ENCODE results near the gene SUN5. TPM values are rescaled to one million over a fixed set of nuclear protein-coding genes. Genes with fewer than 3 reads are reported as not detected.

The SUN5 gene
- total RNA-seq, 1 experiment from 2014 or later: not detected

DNA sequence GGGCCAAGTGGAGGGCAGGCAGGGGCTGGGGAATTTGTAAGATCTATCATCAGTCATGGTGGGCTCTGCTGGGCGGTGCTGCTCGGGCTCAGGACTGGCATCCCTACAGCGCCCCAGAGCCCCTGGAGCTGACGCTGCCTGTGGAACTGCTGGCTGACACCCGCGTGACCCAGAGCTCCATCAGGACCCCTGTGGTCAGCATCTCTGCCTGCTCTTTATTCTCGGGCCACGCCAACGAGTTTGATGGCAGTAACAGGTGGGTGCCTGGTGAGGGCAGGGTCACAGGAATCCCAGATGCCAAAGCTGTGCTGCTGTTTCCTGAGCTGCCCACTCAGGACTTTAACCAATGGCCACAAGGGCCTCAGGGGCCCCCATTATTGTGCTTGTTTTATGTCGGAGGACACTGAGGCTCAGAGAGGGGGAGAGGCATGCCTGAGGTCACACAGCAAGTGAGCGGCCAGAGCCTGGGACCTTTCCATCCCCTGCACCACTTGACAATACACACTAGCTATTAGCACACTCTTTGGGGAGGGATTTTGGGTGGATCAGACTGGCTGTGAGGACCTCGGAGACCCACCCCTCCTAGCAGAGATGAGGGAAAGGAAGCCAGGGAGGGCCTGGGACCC lies 9.6 kb upstream of the SUN5 start:
- no peak overlapping the region for H3K27ac Mint-ChIP-seq
- H3K36me3 Mint-ChIP-seq: no peaks in the 10 kb centered on the region
- H3K4me3 Mint-ChIP-seq: no peak overlapping the region
- DNase-seq (ENCODE audit: low spot score) (no peak), ATAC-seq (no peak)
- CTCF ChIA-PET: interaction anchor here (0.9 to 5.6 kb wide), 5 partner anchors 8 to 120 kb away, joined by 4 to 34 read pairs (median 7); partner anchors contain the start of gene SUN5
- no peaks in the 10 kb centered on the region for H3K9me3 Mint-ChIP-seq
- TF ChIP-seq, protein P1, sequence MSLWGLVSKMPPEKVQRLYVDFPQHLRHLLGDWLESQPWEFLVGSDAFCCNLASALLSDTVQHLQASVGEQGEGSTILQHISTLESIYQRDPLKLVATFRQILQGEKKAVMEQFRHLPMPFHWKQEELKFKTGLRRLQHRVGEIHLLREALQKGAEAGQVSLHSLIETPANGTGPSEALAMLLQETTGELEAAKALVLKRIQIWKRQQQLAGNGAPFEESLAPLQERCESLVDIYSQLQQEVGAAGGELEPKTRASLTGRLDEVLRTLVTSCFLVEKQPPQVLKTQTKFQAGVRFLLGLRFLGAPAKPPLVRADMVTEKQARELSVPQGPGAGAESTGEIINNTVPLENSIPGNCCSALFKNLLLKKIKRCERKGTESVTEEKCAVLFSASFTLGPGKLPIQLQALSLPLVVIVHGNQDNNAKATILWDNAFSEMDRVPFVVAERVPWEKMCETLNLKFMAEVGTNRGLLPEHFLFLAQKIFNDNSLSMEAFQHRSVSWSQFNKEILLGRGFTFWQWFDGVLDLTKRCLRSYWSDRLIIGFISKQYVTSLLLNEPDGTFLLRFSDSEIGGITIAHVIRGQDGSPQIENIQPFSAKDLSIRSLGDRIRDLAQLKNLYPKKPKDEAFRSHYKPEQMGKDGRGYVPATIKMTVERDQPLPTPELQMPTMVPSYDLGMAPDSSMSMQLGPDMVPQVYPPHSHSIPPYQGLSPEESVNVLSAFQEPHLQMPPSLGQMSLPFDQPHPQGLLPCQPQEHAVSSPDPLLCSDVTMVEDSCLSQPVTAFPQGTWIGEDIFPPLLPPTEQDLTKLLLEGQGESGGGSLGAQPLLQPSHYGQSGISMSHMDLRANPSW (CRISPR knock-in tag; conservative IDR thresholded peaks at IDR 0.05; ENCODE audit: low read depth): no peak
- TF ChIP-seq, protein P2, sequence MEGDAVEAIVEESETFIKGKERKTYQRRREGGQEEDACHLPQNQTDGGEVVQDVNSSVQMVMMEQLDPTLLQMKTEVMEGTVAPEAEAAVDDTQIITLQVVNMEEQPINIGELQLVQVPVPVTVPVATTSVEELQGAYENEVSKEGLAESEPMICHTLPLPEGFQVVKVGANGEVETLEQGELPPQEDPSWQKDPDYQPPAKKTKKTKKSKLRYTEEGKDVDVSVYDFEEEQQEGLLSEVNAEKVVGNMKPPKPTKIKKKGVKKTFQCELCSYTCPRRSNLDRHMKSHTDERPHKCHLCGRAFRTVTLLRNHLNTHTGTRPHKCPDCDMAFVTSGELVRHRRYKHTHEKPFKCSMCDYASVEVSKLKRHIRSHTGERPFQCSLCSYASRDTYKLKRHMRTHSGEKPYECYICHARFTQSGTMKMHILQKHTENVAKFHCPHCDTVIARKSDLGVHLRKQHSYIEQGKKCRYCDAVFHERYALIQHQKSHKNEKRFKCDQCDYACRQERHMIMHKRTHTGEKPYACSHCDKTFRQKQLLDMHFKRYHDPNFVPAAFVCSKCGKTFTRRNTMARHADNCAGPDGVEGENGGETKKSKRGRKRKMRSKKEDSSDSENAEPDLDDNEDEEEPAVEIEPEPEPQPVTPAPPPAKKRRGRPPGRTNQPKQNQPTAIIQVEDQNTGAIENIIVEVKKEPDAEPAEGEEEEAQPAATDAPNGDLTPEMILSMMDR (IDR thresholded peaks at IDR 0.05): no peak
- TF ChIP-seq, protein P3, sequence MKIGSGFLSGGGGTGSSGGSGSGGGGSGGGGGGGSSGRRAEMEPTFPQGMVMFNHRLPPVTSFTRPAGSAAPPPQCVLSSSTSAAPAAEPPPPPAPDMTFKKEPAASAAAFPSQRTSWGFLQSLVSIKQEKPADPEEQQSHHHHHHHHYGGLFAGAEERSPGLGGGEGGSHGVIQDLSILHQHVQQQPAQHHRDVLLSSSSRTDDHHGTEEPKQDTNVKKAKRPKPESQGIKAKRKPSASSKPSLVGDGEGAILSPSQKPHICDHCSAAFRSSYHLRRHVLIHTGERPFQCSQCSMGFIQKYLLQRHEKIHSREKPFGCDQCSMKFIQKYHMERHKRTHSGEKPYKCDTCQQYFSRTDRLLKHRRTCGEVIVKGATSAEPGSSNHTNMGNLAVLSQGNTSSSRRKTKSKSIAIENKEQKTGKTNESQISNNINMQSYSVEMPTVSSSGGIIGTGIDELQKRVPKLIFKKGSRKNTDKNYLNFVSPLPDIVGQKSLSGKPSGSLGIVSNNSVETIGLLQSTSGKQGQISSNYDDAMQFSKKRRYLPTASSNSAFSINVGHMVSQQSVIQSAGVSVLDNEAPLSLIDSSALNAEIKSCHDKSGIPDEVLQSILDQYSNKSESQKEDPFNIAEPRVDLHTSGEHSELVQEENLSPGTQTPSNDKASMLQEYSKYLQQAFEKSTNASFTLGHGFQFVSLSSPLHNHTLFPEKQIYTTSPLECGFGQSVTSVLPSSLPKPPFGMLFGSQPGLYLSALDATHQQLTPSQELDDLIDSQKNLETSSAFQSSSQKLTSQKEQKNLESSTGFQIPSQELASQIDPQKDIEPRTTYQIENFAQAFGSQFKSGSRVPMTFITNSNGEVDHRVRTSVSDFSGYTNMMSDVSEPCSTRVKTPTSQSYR (CRISPR knock-in tag; IDR thresholded peaks at IDR 0.05): no peak
- TF ChIP-seq ZNF671 (CRISPR knock-in tag; IDR thresholded peaks at IDR 0.05) (no peak), ATF1 (CRISPR knock-in tag; IDR thresholded peaks at IDR 0.05) (no peak), ZNF317 (CRISPR knock-in tag; IDR thresholded peaks at IDR 0.05; ENCODE audit: borderline replicate concordance, low read depth) (no peak), SMAD4 (CRISPR knock-in tag; IDR thresholded peaks at IDR 0.05) (no peak)
- TF ChIP-seq, protein P4, sequence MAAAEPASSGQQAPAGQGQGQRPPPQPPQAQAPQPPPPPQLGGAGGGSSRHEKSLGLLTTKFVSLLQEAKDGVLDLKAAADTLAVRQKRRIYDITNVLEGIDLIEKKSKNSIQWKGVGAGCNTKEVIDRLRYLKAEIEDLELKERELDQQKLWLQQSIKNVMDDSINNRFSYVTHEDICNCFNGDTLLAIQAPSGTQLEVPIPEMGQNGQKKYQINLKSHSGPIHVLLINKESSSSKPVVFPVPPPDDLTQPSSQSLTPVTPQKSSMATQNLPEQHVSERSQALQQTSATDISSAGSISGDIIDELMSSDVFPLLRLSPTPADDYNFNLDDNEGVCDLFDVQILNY (CRISPR knock-in tag; IDR thresholded peaks at IDR 0.05): no peak
- TF ChIP-seq, protein P5, sequence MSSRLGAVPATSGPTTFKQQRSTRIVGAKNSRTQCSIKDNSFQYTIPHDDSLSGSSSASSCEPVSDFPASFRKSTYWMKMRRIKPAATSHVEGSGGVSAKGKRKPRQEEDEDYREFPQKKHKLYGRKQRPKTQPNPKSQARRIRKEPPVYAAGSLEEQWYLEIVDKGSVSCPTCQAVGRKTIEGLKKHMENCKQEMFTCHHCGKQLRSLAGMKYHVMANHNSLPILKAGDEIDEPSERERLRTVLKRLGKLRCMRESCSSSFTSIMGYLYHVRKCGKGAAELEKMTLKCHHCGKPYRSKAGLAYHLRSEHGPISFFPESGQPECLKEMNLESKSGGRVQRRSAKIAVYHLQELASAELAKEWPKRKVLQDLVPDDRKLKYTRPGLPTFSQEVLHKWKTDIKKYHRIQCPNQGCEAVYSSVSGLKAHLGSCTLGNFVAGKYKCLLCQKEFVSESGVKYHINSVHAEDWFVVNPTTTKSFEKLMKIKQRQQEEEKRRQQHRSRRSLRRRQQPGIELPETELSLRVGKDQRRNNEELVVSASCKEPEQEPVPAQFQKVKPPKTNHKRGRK (CRISPR knock-in tag; IDR thresholded peaks at IDR 0.05; ENCODE audit: borderline replicate concordance): no peak
- POLR2A ChIA-PET: no interaction called here
- H3K4me1 Mint-ChIP-seq: peaks cover 16% of the 10 kb centered on the region; the same call in 1 of the 2 replicates
- H3K27me3 Mint-ChIP-seq (ENCODE audit: low read depth): no peaks in the 10 kb centered on the region

DNA sequence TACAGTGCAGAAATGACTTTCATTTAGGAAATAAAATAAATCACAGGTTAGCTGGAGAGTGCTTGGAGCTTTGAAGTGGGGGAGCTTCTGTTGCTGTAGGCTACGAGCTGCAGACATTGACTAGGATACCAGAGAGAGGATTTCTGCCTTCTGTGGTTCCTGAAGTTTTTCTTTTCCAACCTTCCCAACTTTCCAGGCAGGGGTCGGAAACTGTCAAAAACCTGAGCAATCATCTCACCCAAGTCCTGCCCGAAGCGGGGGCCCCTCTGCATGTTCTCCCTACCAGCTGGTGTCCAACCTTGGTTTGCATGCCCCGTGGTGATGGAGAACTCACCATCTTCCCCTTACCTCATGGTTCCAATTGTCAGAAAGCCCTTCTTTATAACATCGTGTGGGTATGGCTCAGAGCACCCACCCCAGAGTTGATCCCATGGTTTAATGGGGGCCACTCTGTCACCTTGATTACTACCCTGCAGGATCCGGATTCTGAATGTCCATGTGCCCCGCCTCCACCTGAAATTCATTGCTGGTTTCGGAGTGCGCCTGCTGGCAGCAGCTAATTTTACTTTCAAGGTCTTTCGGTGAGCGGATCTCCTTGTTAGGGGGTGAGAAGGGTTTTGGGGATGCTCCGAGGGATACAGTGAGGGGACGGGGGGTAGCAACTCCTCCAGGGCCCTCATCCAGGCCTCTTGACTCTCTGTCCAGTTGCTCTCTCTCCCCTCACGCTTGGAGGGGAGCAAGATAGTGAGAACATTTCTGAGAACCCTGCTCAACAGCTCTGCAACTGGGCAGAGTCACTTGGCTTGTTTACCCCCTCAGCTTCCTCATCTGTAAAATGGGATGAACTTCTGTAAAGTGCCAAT lies 8.3 kb upstream of the SUN5 start:
- CTCF ChIA-PET: no interaction called here
- POLR2A ChIA-PET: no interaction called here
- no peak for ATAC-seq
- no peak for TF ChIP-seq SP1 (CRISPR knock-in tag; conservative IDR thresholded peaks at IDR 0.05)
- no peak for TF ChIP-seq ZNF232 (CRISPR knock-in tag; IDR thresholded peaks at IDR 0.05)
- TF ChIP-seq, protein P6, sequence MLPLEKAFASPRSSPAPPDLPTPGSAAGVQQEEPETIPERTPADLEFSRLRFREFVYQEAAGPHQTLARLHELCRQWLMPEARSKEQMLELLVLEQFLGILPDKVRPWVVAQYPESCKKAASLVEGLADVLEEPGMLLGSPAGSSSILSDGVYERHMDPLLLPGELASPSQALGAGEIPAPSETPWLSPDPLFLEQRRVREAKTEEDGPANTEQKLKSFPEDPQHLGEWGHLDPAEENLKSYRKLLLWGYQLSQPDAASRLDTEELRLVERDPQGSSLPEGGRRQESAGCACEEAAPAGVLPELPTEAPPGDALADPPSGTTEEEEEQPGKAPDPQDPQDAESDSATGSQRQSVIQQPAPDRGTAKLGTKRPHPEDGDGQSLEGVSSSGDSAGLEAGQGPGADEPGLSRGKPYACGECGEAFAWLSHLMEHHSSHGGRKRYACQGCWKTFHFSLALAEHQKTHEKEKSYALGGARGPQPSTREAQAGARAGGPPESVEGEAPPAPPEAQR (CRISPR knock-in tag; IDR thresholded peaks at IDR 0.05): no peak
- DNase-seq (ENCODE audit: low spot score): no peak
- H3K27ac Mint-ChIP-seq: no peak overlapping the region
- no peaks in the 10 kb centered on the region for H3K9me3 Mint-ChIP-seq
- H3K4me3 Mint-ChIP-seq: no peak overlapping the region
- peaks cover 16% of the 10 kb centered on the region; the same call in 1 of the 2 replicates for H3K4me1 Mint-ChIP-seq
- H3K36me3 Mint-ChIP-seq: no peaks in the 10 kb centered on the region
- H3K27me3 Mint-ChIP-seq (ENCODE audit: low read depth): no peaks in the 10 kb centered on the region
